Measurements from ENCODE around the gene TMEM247.
"Not testable (repeated sequence)": the region's sequence is repeated elsewhere in the genome, so short reads cannot be mapped to it uniquely, and the experiment has no call there.

TMEM247 gene

GRCh38 chr2:46458763-46459500 is 20.4 kb upstream of the TMEM247 start:
- DNase-seq (ENCODE audit: insufficient read length, low spot score) (no peak), FAIRE-seq (no peak)

- no peak for FAIRE-seq
- no peak for DNase-seq (ENCODE audit: insufficient read length, low spot score)
Observed at GRCh38 chr2:46459694-46460093, 19.7 kb upstream of the TMEM247 start.

GRCh38 chr2:46460241-46460921 is 19.0 kb upstream of the TMEM247 start:
- FAIRE-seq (no peak), DNase-seq (ENCODE audit: insufficient read length, low spot score) (no peak)

- peak; percentile 48 for DNase-seq (ENCODE audit: insufficient read length, low spot score)
- peak; percentile 90 for FAIRE-seq
Observed at GRCh38 chr2:46461011-46461674, 18.2 kb upstream of the TMEM247 start.

- FAIRE-seq = no peak
Observed at GRCh38 chr2:46461709-46462171, 17.6 kb upstream of the TMEM247 start.

GRCh38 chr2:46462936-46463335 is 16.4 kb upstream of the TMEM247 start:
- FAIRE-seq = no peak
- DNase-seq (ENCODE audit: insufficient read length, low spot score) = no peak

More at GRCh38 chr2:46461709-46462171, 17.6 kb upstream of the TMEM247 start:
- no peak for DNase-seq (ENCODE audit: insufficient read length, low spot score)

- no peak for DNase-seq (ENCODE audit: insufficient read length, low spot score)
- FAIRE-seq = no peak
Observed at GRCh38 chr2:46469116-46469515, 10.2 kb upstream of the TMEM247 start.

GRCh38 chr2:46469700-46470099 is 9.7 kb upstream of the TMEM247 start:
- FAIRE-seq (no peak), DNase-seq (ENCODE audit: insufficient read length, low spot score) (no peak)

GRCh38 chr2:46470114-46470628 is 9.2 kb upstream of the TMEM247 start:
- FAIRE-seq (no peak), DNase-seq (ENCODE audit: insufficient read length, low spot score) (no peak)

- no peak for FAIRE-seq
Observed at GRCh38 chr2:46471019-46471583, 8.3 kb upstream of the TMEM247 start.

GRCh38 chr2:46471697-46472096 is 7.7 kb upstream of the TMEM247 start:
- DNase-seq (ENCODE audit: insufficient read length, low spot score) = no peak
- no peak for FAIRE-seq

More at GRCh38 chr2:46471019-46471583, 8.3 kb upstream of the TMEM247 start:
- DNase-seq (ENCODE audit: insufficient read length, low spot score) = no peak

- not testable (repeated sequence) for FAIRE-seq; DNase-seq (ENCODE audit: insufficient read length, low spot score)
Observed at GRCh38 chr2:46472165-46472564, 7.2 kb upstream of the TMEM247 start.

GRCh38 chr2:46477462-46477861 is 1.9 kb upstream of the TMEM247 start:
- DNase-seq (ENCODE audit: insufficient read length, low spot score); FAIRE-seq: not testable (repeated sequence)

- FAIRE-seq = no peak
Observed at GRCh38 chr2:46477925-46478324, 1.4 kb upstream of the TMEM247 start.

GRCh38 chr2:46480562-46480961 is 1.2 kb downstream of the TMEM247 start:
- no peak for DNase-seq (ENCODE audit: insufficient read length, low spot score)
- FAIRE-seq = no peak

More at GRCh38 chr2:46477925-46478324, 1.4 kb upstream of the TMEM247 start:
- no peak for DNase-seq (ENCODE audit: insufficient read length, low spot score)

GRCh38 chr2:46481198-46482193 is 2.1 kb downstream of the TMEM247 start:
- DNase-seq (ENCODE audit: insufficient read length, low spot score) = no peak
- FAIRE-seq = peak; percentile 66

GRCh38 chr2:46482490-46482889 is 3.1 kb downstream of the TMEM247 start:
- no peak for FAIRE-seq
- no peak for DNase-seq (ENCODE audit: insufficient read length, low spot score)

- FAIRE-seq (no peak), DNase-seq (ENCODE audit: insufficient read length, low spot score) (no peak)
Observed at GRCh38 chr2:46485002-46485401, 5.6 kb downstream of the TMEM247 start.

- no peak for FAIRE-seq
- DNase-seq (ENCODE audit: insufficient read length, low spot score) = no peak
Observed at GRCh38 chr2:46486436-46486835, 7.1 kb downstream of the TMEM247 start.

Measured in GM19239 (cell line).